ENCODE measurements around the gene CCT3. TPM values are rescaled to one million over a fixed set of nuclear protein-coding genes. Genes with fewer than 3 reads are reported as not detected.
"Not testable (repeated sequence)": the region's sequence is repeated elsewhere in the genome, so short reads cannot be mapped to it uniquely, and the experiment has no call there.

The CCT3 gene
- total and polyA plus RNA-seq, 10 donors, result 73.7 to 129 (median 105) TPM

DNA sequence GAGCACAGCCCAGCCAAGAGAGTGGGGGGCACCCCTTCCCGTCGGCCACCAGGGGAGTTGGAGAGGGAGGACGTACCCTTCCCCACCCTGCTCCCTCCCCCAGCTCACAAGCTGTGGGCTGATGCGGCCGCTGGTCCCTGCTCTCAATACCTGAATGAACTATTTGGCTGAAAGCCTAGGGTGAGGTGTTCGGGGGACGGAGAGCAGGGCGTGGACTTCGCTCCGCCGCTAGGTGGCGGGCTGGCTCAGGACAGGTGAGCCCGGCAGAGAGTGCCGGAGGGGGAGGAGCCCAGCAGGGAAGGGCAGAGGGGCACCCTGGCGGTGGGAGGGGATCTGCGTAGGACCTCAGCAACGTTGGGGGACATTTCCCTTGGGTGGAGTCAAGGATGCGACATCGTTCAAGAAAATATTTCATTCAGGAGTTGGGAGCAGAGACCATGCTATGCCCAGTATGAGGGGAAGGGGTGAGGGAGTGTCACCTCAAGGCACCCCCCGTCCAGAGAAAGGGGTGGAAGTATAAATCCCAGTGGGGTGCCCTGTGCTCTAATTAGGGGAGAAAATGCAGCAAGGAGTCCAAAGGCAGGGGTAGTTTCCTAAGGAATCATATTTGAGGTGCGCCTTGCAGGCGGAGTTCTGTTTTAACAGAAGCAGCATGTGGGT lies 18.9 kb upstream of the CCT3 start:
- Histone ChIP-seq H3K9me3 (no peaks in the 10 kb centered on the region), H3K4me3 (peak overlapping the region in 1 of 8 donors; percentile 28), H3K27me3 (replicated peaks in 1 of 7) (peaks cover 0 to 40% (median 16%) of the 10 kb centered on the region in 7 donors), H3K36me3 (no peaks in the 10 kb centered on the region), H3K4me1 (peaks cover 0 to 9% (median 5%) of the 10 kb centered on the region in 6 donors), H3K27ac (no peak overlapping the region)
- 9 to 11% (median 10%) methylated on average over 22 of the region's 22 CpGs for WGBS, 5 donors
- intact Hi-C loops (cut with DNase I; ENCODE audit: low total_unique reads), result no loop called here
- TF ChIP-seq, protein P1, sequence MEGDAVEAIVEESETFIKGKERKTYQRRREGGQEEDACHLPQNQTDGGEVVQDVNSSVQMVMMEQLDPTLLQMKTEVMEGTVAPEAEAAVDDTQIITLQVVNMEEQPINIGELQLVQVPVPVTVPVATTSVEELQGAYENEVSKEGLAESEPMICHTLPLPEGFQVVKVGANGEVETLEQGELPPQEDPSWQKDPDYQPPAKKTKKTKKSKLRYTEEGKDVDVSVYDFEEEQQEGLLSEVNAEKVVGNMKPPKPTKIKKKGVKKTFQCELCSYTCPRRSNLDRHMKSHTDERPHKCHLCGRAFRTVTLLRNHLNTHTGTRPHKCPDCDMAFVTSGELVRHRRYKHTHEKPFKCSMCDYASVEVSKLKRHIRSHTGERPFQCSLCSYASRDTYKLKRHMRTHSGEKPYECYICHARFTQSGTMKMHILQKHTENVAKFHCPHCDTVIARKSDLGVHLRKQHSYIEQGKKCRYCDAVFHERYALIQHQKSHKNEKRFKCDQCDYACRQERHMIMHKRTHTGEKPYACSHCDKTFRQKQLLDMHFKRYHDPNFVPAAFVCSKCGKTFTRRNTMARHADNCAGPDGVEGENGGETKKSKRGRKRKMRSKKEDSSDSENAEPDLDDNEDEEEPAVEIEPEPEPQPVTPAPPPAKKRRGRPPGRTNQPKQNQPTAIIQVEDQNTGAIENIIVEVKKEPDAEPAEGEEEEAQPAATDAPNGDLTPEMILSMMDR (IDR thresholded peaks at IDR 0.05 in 8 of 11, conservative IDR thresholded peaks at IDR 0.05 in 3 of 11), result peak in 10 of 11 experiments; percentile 17 to 85 (median 60)
- TF ChIP-seq POLR2A (IDR thresholded peaks at IDR 0.05) (no peak), POLR2AphosphoS5 (IDR thresholded peaks at IDR 0.05) (peak in 1 of 3 donors; percentile 27)
- peak; percentile 79 for DNase-seq

DNA sequence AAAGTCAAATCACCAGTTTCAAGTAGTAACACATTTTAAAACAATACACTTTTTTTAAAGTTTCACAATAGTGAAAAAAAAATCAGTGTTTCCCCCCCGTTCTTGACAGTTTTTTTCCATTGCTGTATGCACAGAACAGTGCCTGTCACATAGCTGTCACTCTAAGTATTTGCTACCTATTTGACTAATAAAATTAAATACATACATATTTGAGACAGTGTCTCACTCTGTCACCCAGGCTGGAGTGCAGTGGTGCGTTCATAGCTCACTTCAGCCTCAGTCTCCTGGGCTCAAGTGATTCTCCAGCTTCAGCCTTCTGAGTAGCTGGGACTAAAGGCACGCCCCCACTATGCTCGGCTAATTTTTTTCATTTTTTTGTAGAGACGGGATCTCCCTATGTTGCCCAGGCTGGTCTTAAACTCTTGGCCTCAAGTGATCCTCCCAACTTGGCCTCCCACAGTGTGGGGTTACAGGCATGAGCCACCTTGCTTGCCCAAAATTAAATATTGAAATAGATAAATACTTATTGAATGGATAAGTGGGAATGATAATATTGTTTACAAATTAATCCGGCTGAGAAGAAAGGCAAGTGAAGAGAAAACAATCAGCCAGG lies 18.3 kb upstream of the CCT3 start:
- DNase-seq, result peak; percentile 2
- Histone ChIP-seq H3K9me3 (no peaks in the 10 kb centered on the region), H3K27me3 (replicated peaks in 1 of 7) (peaks cover 0 to 40% (median 16%) of the 10 kb centered on the region in 7 donors), H3K36me3 (no peaks in the 10 kb centered on the region), H3K4me3 (no peak overlapping the region), H3K27ac (no peak overlapping the region), H3K4me1 (peaks cover 0 to 9% (median 5%) of the 10 kb centered on the region in 6 donors)
- intact Hi-C loops (cut with DNase I; ENCODE audit: low total_unique reads), result no loop called here
- 47 to 55% (median 50%) methylated on average over 6 of the region's 6 CpGs for WGBS, 5 donors
- TF ChIP-seq POLR2A (IDR thresholded peaks at IDR 0.05) (no peak), POLR2AphosphoS5 (IDR thresholded peaks at IDR 0.05) (no peak)
- TF ChIP-seq, protein P1 (IDR thresholded peaks at IDR 0.05 in 8 of 11, conservative IDR thresholded peaks at IDR 0.05 in 3 of 11), result no peak

DNA sequence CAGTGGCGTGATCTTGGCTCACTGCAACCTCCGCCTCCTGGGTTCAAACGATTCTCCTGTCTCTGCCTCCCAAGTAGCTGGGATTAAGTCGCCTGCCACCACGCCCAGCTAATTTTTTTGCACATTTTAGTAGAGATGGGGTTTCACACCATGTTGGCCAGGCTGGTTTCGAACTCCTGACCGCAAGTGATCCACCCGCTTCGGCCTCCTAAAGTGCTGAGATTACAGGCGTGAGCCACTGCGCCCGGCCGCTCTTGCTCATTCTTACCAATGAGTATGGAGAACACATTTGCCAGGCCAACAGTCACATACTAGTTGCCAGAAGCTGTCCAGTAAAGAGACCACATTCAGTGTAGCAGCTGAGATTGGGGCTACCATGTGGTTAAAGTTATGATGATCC lies 14.4 kb upstream of the CCT3 start:
- H3K27me3 ChIP-seq (replicated peaks in 1 of 7), result peaks cover 0 to 27% (median 16%) of the 10 kb centered on the region in 7 donors
- H3K4me3 ChIP-seq; H3K9me3 ChIP-seq; H3K4me1 ChIP-seq; intact Hi-C loops (cut with DNase I; ENCODE audit: low total_unique reads); H3K36me3 ChIP-seq; H3K27ac ChIP-seq: not testable (repeated sequence)
- peak; percentile 33 for DNase-seq
- 91 to 97% (median 93%) methylated on average over 13 of the region's 13 CpGs for WGBS, 5 donors

DNA sequence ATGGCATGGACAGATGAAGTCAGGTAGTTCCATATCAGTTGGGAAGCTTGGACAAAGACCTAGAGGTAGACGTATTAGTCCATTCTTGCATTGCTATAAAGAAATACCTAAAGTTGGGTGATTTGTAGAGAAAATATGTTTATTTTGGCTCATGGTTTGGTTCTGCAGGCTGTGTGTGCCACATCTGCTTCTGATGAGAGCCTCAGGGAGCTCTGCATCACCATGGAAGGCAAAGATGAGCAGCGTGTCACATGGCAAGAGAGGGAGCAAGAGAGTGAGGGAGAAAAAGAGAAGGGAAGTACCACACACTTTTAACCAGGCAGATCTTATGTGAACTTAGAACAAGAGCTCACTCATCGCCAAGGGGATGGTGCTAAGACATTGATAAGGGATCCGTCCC lies 9.2 kb upstream of the CCT3 start:
- Histone ChIP-seq H3K27me3 (replicated peaks in 1 of 7) (peaks cover 0 to 10% (median 0%) of the 10 kb centered on the region in 7 donors), H3K9me3 (no peaks in the 10 kb centered on the region), H3K4me3 (no peak overlapping the region), H3K36me3 (no peaks in the 10 kb centered on the region), H3K4me1 (no peaks in the 10 kb centered on the region), H3K27ac (no peak overlapping the region)
- TF ChIP-seq, protein P1 (IDR thresholded peaks at IDR 0.05 in 8 of 11, conservative IDR thresholded peaks at IDR 0.05 in 3 of 11), result no peak
- intact Hi-C loops (cut with DNase I; ENCODE audit: low total_unique reads), result no loop called here
- DNase-seq, result no peak
- WGBS, 5 donors, result 84 to 89% (median 87%) methylated on average over 4 of the region's 4 CpGs
